Epithelial cell of proximal tubule (primary cell): ENCODE data around the gene MYO3B. TPM values are rescaled to one million over a fixed set of nuclear protein-coding genes. Genes with fewer than 3 reads are reported as not detected.

Experiments
- DNase-seq: peaks from one replicate; pipeline ENCODE4 v3.0.0-alpha.2; 2011; ENCODE audit warnings: low read depth
- H3K4me3 ChIP-seq: 2 replicates; pipeline ENCODE4 v1.5.1; 2011; ENCODE audit warnings: low read depth, mild to moderate bottlenecking, low read length
- total RNA-seq: library from RNA; depleted of rRNA; stranded (reverse); fragments of >200 nt; gene quantifications from 2 replicates; pipeline ENCODE4 v1.2.3, GENCODE V29; 2015
- TF ChIP-seq, protein P1 (sequence below): conservative IDR thresholded peaks from 2 replicates; pipeline ENCODE4 v1.5.1; 2012; ENCODE audit warnings: low read depth, mild to moderate bottlenecking, low read length

MYO3B gene
- total RNA-seq, 1 donor from 2014 or later: 0.35 TPM

DNA sequence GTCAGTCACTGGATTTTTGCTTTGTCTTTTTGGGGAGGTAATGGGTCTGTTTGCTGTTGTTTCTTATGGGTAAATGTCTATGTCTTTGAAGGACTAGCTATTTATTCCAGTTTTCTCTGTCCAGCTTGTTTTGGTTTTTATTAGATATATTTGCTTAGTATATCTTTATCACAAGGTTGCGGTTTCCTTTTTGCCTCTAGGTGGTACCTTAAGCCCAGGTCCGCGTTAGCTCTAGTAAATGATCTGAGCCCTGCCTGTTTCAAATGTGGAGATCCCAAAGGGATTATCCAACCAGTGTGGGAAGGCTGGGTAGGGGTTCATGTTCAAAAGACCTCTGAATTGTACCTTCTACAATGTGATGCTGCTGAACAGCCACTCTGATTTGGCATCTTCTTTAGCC, 114.5 kb downstream of the MYO3B start:
- DNase-seq: no peak
- H3K4me3 ChIP-seq: no peak overlapping the region
- TF ChIP-seq, protein P1, sequence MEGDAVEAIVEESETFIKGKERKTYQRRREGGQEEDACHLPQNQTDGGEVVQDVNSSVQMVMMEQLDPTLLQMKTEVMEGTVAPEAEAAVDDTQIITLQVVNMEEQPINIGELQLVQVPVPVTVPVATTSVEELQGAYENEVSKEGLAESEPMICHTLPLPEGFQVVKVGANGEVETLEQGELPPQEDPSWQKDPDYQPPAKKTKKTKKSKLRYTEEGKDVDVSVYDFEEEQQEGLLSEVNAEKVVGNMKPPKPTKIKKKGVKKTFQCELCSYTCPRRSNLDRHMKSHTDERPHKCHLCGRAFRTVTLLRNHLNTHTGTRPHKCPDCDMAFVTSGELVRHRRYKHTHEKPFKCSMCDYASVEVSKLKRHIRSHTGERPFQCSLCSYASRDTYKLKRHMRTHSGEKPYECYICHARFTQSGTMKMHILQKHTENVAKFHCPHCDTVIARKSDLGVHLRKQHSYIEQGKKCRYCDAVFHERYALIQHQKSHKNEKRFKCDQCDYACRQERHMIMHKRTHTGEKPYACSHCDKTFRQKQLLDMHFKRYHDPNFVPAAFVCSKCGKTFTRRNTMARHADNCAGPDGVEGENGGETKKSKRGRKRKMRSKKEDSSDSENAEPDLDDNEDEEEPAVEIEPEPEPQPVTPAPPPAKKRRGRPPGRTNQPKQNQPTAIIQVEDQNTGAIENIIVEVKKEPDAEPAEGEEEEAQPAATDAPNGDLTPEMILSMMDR: no peak

DNA sequence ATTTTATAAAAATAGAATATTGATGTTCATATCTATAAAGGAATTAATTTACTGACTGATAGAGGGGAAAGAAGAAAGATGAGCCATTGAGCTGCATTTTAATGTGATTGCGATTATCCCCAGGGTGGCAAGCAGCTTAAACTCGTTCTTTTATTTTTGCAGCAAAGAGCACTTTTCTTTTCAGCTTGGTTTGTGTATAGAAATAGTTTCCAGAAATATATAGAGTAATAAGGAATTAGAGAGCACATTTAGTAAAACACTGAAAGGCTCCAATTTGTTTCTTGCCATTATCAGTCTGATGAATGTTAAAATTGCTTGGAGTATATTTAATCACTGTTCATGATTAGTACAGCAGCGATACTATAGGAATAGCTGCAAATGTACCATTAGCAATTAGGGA, 119.5 kb downstream of the MYO3B start:
- no peak overlapping the region for H3K4me3 ChIP-seq
- TF ChIP-seq, protein P1: no peak
- DNase-seq: no peak

DNA sequence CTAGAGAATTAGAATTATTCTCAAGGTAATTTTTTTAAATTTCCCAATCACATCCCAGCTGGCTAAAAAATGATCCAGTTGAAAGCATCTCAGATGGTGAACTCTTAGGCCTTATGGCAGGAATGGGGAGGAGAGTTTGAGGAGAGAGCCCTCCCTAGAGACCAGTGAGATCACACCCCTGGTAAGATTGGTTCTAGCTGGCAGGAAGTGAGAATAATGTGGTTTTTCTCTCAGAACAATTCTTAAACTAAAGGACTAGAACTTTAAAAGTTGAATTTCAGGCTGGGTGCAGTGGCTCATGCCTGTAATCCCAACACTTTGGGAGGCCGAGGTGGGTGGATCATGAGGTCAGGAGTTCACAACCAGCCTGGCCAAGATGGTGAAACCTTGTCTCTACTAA, 120.2 kb downstream of the MYO3B start:
- TF ChIP-seq, protein P1: no peak
- DNase-seq: no peak

DNA sequence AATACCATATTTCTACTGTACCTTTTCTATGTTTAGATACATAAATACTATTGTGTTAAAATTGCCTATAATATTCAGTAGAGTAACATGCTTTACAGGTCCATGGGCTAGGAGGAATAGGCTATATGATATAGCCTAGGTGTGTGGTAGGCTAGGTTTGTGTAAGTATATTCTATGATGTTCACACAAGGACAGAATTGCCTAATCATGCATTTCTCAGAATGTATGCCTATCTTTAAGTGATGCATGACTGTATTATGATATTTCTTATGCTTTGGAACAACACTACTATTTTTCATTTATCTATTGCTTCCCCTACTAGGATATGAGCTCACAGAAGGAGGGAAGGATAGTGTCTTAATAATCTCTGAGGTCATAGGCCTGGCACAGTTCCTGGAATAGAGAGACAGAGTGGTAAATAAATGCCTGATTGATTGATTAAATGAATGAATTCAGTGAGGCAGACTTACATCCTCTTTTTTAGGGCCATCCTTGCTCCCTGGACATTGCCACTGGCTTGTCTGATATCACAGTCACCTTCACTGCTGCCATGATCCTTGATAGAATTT, 121.0 kb downstream of the MYO3B start:
- TF ChIP-seq, protein P1: no peak
- DNase-seq: no peak
- H3K4me3 ChIP-seq: no peak overlapping the region

More for the DNA sequence above, 120.2 kb downstream of the MYO3B start:
- no peak overlapping the region for H3K4me3 ChIP-seq

DNA sequence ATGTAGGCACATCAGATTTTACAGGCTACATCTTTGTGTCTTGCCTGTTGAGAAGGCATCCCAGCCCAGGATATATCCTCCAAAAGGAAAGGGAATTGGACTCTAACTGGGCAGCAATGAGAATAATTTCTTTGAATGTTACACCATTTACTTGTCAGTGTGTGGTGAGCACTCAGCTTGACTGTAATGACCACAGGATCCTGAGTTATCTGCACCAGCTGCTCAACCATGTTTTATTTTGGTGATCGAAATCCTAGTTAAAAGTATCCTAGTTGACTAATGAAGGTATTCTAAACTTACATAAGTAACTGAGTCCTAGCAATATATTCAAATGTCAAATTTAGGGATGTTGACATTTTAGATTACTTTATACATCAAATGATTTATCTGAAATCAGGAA, 123.0 kb downstream of the MYO3B start:
- TF ChIP-seq, protein P1: no peak
- no peak overlapping the region for H3K4me3 ChIP-seq

DNA sequence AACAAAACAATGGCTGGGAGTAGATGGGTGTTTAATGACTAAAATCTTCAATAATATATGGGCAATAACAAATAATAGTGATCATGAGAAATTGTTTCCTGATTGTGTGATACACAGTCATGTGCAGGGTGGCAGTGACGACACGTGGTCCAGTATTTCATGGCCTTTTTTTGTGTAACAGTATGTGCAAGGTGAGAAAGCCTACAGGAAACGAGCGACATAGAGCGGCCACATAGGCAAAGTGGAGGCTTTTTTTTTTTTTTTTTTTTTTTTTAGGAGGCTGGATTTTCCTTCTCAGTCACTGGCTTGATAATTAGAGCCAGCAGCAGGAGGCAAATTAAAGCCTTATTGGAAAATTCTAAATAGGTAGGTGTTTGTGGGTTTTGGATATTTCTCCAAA, 123.7 kb downstream of the MYO3B start:
- no peak overlapping the region for H3K4me3 ChIP-seq
- TF ChIP-seq, protein P1: no peak
- no peak for DNase-seq

More for the DNA sequence above, 123.0 kb downstream of the MYO3B start:
- DNase-seq: no peak

DNA sequence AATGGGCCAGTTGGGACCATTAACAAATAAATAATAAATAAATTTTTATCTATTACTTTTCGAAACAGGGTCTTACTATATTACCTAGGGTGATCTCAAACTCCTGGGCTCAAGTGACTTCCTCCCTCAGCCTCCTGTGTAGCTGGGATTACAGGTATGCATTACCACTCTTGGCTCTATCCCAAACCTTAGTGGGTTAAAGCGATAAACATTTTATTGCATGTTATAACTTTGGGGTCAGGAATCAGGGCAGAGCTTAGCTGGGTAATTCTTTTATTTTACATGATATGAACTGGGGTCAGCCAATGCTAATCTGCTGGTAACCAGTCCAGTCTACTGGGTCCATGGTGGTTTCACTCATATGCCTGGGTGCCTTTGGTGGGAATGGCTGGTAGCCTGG, 127.8 kb downstream of the MYO3B start:
- TF ChIP-seq, protein P1: no peak
- DNase-seq: no peak
- no peak overlapping the region for H3K4me3 ChIP-seq
